Osteoblast (primary cell): Measurements from ENCODE around the gene PRMT5. TPM values are rescaled to one million over a fixed set of nuclear protein-coding genes. Genes with fewer than 3 reads are reported as not detected.

ENCODE experiments used
- DNase-seq: peaks from one replicate; pipeline ENCODE4 v3.0.0; 2011; ENCODE audit warnings: low spot score, mixed read lengths; ENCODE audit not compliant: insufficient read length; ENCODE audit errors: missing footprints
- H2AFZ ChIP-seq: 2 replicates; pipeline ENCODE4 v1.6.0; 2011; ENCODE audit warnings: mild to moderate bottlenecking, low read length
- H3K27ac ChIP-seq: 2 replicates; pipeline ENCODE4 v1.5.1; 2011; ENCODE audit warnings: mild to moderate bottlenecking, low read depth, low read length, moderate library complexity
- H3K27me3 ChIP-seq: 2 replicates; pipeline ENCODE4 v1.6.0; 2012; ENCODE audit warnings: mild to moderate bottlenecking, control low read depth, inconsistent platforms, low read length, moderate library complexity; ENCODE audit not compliant: insufficient read depth
- H3K36me3 ChIP-seq: 2 replicates; pipeline ENCODE4 v1.5.1; 2011; ENCODE audit warnings: mild to moderate bottlenecking, low read length, control low read depth, moderate library complexity; ENCODE audit not compliant: insufficient read depth
- H3K4me1 ChIP-seq: 2 replicates; pipeline ENCODE4 v1.5.1; 2011; ENCODE audit warnings: mild to moderate bottlenecking, low read length, control low read depth, moderate library complexity; ENCODE audit not compliant: insufficient read depth
- H3K4me2 ChIP-seq: 2 replicates; pipeline ENCODE4 v1.6.0; 2011; ENCODE audit warnings: mild to moderate bottlenecking, low read length; ENCODE audit not compliant: insufficient read depth
- H3K4me3 ChIP-seq: fragments of 200-600 bp; sonication (generic); 3 replicates; pipeline ENCODE4 v1.5.1; 2012; ENCODE audit warnings: mild to moderate bottlenecking, low read length, inconsistent platforms; ENCODE audit not compliant: insufficient read depth
- H3K79me2 ChIP-seq: 2 replicates; pipeline ENCODE4 v1.6.0; 2012; ENCODE audit warnings: mild to moderate bottlenecking, low read length, control low read depth, inconsistent platforms; ENCODE audit not compliant: insufficient read depth
- H3K9me3 ChIP-seq: 2 replicates; pipeline ENCODE4 v1.5.1; 2011; ENCODE audit warnings: low read depth, low read length, control low read depth
- H4K20me1 ChIP-seq: 2 replicates; pipeline ENCODE4 v1.6.0; 2012; ENCODE audit warnings: mild to moderate bottlenecking, low read length, control low read depth; ENCODE audit not compliant: insufficient read depth
- total RNA-seq: library from RNA; depleted of rRNA; stranded (reverse); fragments of >200 nt; gene quantifications from 2 replicates; pipeline ENCODE4 v1.2.3, GENCODE V29; 2012
- TF ChIP-seq, protein P1 (sequence below): IDR thresholded peaks from 2 replicates; pipeline ENCODE4 v1.5.1; 2011; ENCODE audit warnings: mild to moderate bottlenecking, low read depth, low read length, moderate library complexity; ENCODE audit errors: extremely low read depth

Gene PRMT5
- total RNA-seq, 1 donor: 49.2 TPM

- Histone ChIP-seq H3K4me3 (peak overlapping the region; percentile 66), H3K4me2 (peak overlapping the region; percentile 83), H2AFZ (no peak overlapping the region)
Observed at GRCh38 chr14:22887990-22888378, 41.2 kb downstream of the PRMT5 start.

DNA sequence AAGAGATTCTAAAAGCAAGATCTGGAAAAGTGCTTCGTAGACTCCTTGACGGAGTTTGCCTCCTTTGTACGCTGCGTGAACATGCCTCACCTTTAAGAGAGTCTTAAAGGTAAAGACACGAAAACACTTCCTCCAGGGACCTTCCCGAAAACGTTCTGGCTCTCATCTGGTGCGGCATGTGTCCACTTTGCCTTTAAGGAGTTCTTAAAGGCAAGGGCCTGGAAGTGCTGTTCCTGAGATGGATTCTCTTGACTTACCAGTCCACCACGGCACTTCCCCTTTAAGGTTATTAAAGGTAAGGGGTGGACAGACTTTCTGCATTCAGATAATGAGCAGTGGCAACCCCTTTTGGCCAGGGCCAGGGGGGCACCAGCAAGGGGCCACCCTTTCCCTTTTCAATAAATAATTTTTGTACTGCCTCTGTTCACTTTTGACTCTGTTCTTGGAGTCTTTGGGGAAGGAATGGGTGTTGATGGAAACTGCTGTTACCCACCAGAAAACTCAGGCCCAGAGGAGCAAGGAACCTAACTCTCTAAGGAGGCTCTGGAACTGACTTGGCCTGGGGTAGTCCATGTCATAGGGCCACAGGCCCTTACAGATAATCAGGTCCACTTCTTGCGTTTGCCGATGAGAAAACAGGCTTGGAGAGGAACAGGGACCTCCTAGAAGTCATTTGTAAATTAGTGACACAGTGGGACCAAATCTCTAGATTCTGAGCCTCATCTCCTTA, 41.8 kb downstream of the PRMT5 start:
- Histone ChIP-seq H3K4me2 (peak overlapping the region; percentile 83), H3K4me1 (peaks cover 8% of the 10 kb centered on the region), H4K20me1 (no peaks in the 10 kb centered on the region), H3K27ac (peak overlapping the region; percentile 2), H3K4me3 (peak overlapping the region; percentile 66), H3K79me2 (peaks cover 4% of the 10 kb centered on the region), H2AFZ (peak overlapping the region; percentile 59), H3K36me3 (no peaks in the 10 kb centered on the region), H3K9me3 (no peaks in the 10 kb centered on the region), H3K27me3 (no peaks in the 10 kb centered on the region)
- peak; percentile 90 for DNase-seq
- TF ChIP-seq, protein P1, sequence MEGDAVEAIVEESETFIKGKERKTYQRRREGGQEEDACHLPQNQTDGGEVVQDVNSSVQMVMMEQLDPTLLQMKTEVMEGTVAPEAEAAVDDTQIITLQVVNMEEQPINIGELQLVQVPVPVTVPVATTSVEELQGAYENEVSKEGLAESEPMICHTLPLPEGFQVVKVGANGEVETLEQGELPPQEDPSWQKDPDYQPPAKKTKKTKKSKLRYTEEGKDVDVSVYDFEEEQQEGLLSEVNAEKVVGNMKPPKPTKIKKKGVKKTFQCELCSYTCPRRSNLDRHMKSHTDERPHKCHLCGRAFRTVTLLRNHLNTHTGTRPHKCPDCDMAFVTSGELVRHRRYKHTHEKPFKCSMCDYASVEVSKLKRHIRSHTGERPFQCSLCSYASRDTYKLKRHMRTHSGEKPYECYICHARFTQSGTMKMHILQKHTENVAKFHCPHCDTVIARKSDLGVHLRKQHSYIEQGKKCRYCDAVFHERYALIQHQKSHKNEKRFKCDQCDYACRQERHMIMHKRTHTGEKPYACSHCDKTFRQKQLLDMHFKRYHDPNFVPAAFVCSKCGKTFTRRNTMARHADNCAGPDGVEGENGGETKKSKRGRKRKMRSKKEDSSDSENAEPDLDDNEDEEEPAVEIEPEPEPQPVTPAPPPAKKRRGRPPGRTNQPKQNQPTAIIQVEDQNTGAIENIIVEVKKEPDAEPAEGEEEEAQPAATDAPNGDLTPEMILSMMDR: no peak

More at GRCh38 chr14:22887990-22888378, 41.2 kb downstream of the PRMT5 start:
- TF ChIP-seq, protein P1: no peak
- Histone ChIP-seq H3K36me3 (no peaks in the 10 kb centered on the region), H4K20me1 (no peaks in the 10 kb centered on the region), H3K27ac (no peak overlapping the region), H3K4me1 (peaks cover 8% of the 10 kb centered on the region), H3K9me3 (no peaks in the 10 kb centered on the region), H3K27me3 (no peaks in the 10 kb centered on the region), H3K79me2 (peaks cover 4% of the 10 kb centered on the region)
- DNase-seq: no peak

DNA sequence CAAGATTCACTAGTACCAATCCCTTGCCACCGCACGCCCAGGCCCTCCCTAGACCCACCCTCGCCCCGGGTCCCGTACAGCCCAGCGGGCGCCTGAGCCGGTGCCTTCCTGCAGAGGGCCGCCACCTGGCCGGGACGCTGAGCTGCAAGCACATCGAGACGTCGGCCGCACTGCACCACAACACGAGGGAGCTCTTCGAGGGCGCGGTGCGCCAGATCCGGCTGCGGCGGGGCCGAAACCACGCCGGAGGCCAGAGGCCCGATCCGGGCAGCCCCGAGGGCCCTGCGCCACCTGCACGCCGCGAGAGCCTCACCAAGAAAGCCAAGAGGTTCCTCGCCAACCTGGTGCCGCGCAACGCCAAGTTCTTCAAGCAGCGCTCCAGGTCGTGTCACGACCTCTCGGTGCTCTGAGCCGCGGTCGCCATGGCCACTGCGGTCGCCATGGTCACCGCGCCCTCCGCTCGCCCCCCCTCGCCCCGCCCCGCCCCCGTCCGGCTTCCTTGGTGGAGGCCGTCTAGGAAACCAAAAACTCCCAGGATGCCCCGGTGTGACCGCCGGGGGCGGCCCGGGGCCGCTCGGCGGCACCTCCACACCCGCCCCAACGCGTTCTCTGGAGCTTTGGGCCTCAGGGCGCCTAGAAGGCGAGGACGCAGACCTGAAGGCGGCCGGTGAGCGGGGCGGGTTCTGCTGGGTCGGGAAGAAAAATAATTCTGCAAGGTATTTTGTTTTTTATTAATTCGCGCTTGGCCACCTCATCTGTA, 42.5 kb downstream of the PRMT5 start:
- peaks cover 8% of the 10 kb centered on the region for H3K4me1 ChIP-seq
- H3K4me2 ChIP-seq: peak overlapping the region; percentile 83
- H3K27ac ChIP-seq: peak overlapping the region; percentile 2
- no peaks in the 10 kb centered on the region for H3K9me3 ChIP-seq
- H3K79me2 ChIP-seq: peaks cover 4% of the 10 kb centered on the region
- DNase-seq: peak; percentile 96
- no peaks in the 10 kb centered on the region for H3K27me3 ChIP-seq
- no peaks in the 10 kb centered on the region for H3K36me3 ChIP-seq
- H4K20me1 ChIP-seq: no peaks in the 10 kb centered on the region
- TF ChIP-seq, protein P1: no peak
- peak overlapping the region; percentile 84 for H2AFZ ChIP-seq
- H3K4me3 ChIP-seq: peak overlapping the region; percentile 66

GRCh38 chr14:22885975-22886374, 43.2 kb downstream of the PRMT5 start:
- Histone ChIP-seq H2AFZ (peak overlapping the region; percentile 84), H3K4me3 (no peak overlapping the region), H3K4me2 (peak overlapping the region; percentile 83), H3K79me2 (peaks cover 4% of the 10 kb centered on the region), H3K27me3 (no peaks in the 10 kb centered on the region), H3K36me3 (no peaks in the 10 kb centered on the region), H3K27ac (no peak overlapping the region), H3K9me3 (no peaks in the 10 kb centered on the region), H4K20me1 (no peaks in the 10 kb centered on the region), H3K4me1 (peaks cover 8% of the 10 kb centered on the region)
- no peak for DNase-seq
- TF ChIP-seq, protein P1: no peak
